ENCODE data around the gene ZNF90.

DNA sequence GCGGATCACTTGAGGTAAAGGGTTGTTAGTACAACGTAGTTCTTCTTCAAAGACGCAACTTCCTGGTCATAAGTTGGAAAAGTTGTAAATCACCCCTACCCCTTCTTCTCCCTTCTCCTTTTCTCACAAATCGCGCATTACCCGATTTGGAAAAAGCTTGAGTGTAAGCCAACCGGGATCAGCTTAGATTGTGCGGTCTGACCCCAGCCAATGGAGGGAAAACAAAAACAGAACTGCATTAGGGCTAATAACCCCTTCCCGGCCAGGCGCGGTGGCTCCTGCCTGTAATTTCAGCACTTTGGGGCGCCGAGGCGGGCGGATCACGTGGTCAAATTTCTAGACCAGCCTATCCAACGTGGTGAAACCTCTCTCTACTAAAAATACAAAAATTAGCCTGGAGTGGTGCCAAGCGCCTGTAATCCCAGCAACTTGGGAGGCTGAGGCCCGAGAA, 806 bp downstream of the ZNF90 start:
- TF ChIP-seq CTCF (IDR thresholded peaks at IDR 0.05), result no peak
- no peak for TF ChIP-seq POLR2A (IDR thresholded peaks at IDR 0.05)

Data from heart left ventricle (tissue), 13 donors.